ENCODE measurements around the gene WNT2. TPM values are rescaled to one million over a fixed set of nuclear protein-coding genes. Genes with fewer than 3 reads are reported as not detected.

WNT2 gene
- total RNA-seq: not detected

DNA sequence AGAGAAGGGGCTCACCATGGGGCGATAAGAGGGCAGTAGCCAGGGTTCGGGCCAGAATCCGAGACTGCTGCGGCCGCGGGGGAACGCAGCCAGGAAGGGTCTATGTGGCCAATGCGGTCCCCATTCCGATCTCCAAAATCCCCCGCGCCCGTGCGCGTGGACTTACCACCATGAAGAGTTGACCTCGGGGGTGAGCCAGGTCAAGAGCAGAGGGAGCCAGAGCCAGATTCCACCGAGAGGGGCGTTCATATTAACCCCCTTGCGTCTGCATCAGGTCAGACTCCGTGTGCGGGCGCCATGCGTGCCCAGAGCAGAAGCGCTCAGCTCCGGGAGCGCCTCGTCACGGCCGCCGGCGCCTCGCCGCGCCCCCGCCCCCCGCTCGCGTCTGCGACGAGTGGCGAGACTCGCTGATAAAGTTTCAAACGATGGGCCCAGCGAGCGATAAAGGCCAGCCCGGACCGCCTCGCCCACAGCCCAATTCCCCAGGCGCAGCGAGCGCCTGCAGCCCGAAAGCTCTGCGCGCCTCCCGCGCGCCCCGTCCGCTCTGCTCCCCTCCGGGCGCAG, at the start of gene WNT2:
Gene WNT2, minus strand, starts transcription at position 318 of the 564 bp plus-strand sequence. Its CDS starts 69 bp downstream, at position 249.
- H3K36me3 Mint-ChIP-seq (ENCODE audit: low read depth): no peaks in the 10 kb centered on the region
- peaks cover 49% of the 10 kb centered on the region for H3K27me3 Mint-ChIP-seq (ENCODE audit: low read depth)
- no peak within 1 kb of the TSS for H3K4me3 Mint-ChIP-seq
- CTCF ChIA-PET: no interaction called here
- no peak within 1 kb of the TSS for H3K27ac Mint-ChIP-seq
- intact Hi-C loops (cut with micrococcal nuclease): no loop called here
- no peak for DNase-seq
- H3K9me3 Mint-ChIP-seq: no peaks in the 10 kb centered on the region
- peaks cover 5% of the 10 kb centered on the region for H3K4me1 Mint-ChIP-seq (ENCODE audit: low read depth)

- Mint-ChIP-seq H3K4me3 (no peak overlapping the region), H3K36me3 (ENCODE audit: low read depth) (no peaks in the 10 kb centered on the region), H3K27ac (no peak overlapping the region), H3K9me3 (no peaks in the 10 kb centered on the region), H3K4me1 (ENCODE audit: low read depth) (no peaks in the 10 kb centered on the region), H3K27me3 (ENCODE audit: low read depth) (no peaks in the 10 kb centered on the region)
- intact Hi-C loops (cut with micrococcal nuclease): no loop called here
- CTCF ChIA-PET: no interaction called here
- DNase-seq: no peak
Measured at GRCh38 chr7:117372073-117372472, 49.2 kb upstream of the WNT2 start.

DNA sequence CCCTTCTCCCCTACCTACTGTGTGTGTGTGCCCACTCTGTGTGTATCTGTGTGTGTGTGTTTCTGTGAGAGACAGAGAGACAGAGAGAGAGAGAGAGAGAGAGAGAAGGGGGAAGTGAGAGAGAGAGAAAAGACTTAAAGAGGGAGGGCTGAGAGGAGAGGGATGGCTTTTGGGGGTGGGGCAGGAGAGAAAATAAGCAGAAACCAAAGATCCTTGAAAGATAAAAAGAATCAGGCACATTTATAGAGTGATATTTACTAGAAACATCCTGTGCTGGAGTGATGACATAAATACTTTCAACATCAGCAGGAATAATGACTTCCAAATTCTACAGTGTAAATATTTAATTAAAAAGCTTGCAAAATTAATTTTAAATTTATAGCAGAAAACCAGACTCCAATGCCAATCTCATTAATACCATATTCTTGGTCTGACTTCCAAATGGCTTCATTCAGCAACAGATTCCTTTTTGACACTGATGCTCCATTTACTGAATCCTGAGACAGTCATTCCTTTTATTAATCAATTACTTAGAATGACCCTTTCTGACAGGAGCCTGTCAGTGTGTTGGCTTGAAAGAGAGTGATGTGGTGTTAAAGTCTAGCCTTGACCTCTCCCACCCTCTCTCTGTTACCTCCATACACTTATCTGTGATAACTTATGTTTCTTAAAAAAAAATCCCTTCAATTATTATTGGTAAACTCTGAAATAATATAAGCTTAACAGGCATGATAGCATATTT, 41.7 kb upstream of the WNT2 start:
- Mint-ChIP-seq H3K27me3 (ENCODE audit: low read depth) (no peaks in the 10 kb centered on the region), H3K27ac (no peak overlapping the region), H3K4me3 (no peak overlapping the region), H3K9me3 (no peaks in the 10 kb centered on the region), H3K4me1 (ENCODE audit: low read depth) (no peaks in the 10 kb centered on the region), H3K36me3 (ENCODE audit: low read depth) (no peaks in the 10 kb centered on the region)
- CTCF ChIA-PET: interaction anchor here (0.6 kb wide), 1 partner anchor 375 kb away, joined by 3 read pairs; no protein-coding TSS in a partner anchor
- intact Hi-C loops (cut with micrococcal nuclease): no loop called here
- no peak for DNase-seq

DNA sequence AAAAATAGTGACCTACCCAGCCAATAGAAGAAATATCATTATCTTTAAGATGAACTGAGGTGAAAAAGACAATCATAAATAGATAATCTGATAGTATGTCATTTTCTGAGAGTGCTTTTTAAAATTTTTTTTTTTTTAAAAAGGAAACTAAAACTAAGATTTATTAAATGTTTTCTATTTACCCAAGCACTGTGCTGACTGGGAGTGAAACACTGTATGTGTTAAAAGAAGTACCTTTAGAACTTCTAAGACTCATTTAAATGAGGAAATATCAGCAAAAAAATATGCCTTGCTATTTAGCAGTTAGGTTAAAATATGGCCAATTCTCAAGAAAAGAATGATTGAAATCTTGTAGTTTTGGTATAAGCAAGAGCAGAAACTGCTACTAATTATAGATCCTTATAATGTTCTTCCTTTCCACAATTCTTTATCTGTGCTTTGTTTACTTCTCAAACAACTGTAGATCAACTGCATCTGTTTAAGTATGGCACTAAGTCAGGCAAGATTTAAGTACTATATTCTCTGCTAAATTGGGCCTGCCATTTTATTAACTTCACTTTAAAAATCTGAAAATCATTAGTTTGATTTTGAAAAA, 39.5 kb upstream of the WNT2 start:
- no peak for DNase-seq
- CTCF ChIA-PET: no interaction called here
- H3K9me3 Mint-ChIP-seq: no peaks in the 10 kb centered on the region
- intact Hi-C loops (cut with micrococcal nuclease): no loop called here
- H3K4me1 Mint-ChIP-seq (ENCODE audit: low read depth): no peaks in the 10 kb centered on the region
- no peaks in the 10 kb centered on the region for H3K36me3 Mint-ChIP-seq (ENCODE audit: low read depth)
- H3K27me3 Mint-ChIP-seq (ENCODE audit: low read depth): no peaks in the 10 kb centered on the region
- H3K4me3 Mint-ChIP-seq: no peak overlapping the region
- no peak overlapping the region for H3K27ac Mint-ChIP-seq

DNA sequence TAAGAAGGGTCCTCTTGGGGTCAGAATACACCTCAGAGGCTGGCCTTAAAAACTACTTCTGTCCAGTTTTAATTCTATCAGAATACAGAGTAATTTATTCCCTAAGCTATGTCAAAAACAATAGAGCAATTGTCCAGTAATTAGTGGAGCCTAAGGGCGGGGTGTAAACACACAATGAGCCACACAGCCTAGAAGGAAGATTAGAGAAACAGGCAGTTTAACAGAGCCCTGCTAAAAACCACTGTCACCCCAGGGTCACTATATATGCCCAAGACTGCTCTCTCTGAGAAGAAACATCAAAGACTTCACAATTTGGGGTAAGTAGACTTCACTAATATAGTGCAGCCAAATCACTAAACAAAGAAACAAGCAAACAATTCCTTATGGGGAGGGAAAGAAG, 27.2 kb upstream of the WNT2 start:
- intact Hi-C loops (cut with micrococcal nuclease): no loop called here
- H3K27ac Mint-ChIP-seq: no peak overlapping the region
- no peaks in the 10 kb centered on the region for H3K4me1 Mint-ChIP-seq (ENCODE audit: low read depth)
- H3K27me3 Mint-ChIP-seq (ENCODE audit: low read depth): peaks cover 4% of the 10 kb centered on the region
- H3K36me3 Mint-ChIP-seq (ENCODE audit: low read depth): no peaks in the 10 kb centered on the region
- H3K9me3 Mint-ChIP-seq: no peaks in the 10 kb centered on the region
- CTCF ChIA-PET: no interaction called here
- H3K4me3 Mint-ChIP-seq: no peak overlapping the region
- no peak for DNase-seq

- CTCF ChIA-PET: no interaction called here
- intact Hi-C loops (cut with micrococcal nuclease): no loop called here
- Mint-ChIP-seq H3K9me3 (no peaks in the 10 kb centered on the region), H3K36me3 (ENCODE audit: low read depth) (no peaks in the 10 kb centered on the region), H3K4me3 (no peak overlapping the region), H3K4me1 (ENCODE audit: low read depth) (no peaks in the 10 kb centered on the region), H3K27ac (no peak overlapping the region), H3K27me3 (ENCODE audit: low read depth) (peaks cover 4% of the 10 kb centered on the region)
- DNase-seq: no peak
Measured at GRCh38 chr7:117349570-117349969, 26.7 kb upstream of the WNT2 start.

DNA sequence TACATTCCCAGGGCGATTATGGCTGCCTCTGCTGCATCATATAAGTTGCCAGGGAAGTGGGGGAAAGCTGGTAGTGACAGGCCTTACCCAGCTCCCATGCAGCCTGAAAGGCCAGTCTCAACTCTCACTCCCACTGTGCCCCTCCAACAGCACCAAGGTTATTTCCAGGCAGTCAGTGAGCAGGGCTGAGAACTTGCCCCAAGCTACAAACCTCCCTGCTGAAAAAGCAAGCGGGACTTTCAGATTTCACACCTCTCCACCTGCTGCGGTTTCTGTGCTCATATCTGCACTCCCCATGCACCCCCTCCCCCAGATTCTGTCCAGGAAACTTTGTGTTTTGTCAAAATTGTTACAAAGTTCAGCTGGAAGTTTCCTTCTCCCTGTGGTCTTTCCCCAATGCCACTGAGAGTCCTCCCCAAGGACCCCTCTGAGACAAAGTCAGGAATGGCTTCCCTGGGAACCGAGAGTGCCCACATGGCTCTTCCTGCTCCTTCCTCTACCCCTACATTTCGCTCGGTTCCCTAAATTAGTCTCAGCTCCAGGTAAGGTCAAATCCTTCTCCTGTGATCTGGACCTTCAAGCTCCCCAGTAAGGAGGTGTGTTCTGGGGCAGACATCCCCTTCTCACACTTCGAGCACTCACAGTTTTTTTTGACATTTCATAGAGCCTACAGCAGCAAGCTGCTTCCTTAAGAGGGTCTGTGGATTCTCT, 25.3 kb upstream of the WNT2 start:
- CTCF ChIA-PET: interaction anchor here (0.6 kb wide), 1 partner anchor 59 kb away, joined by 3 read pairs; no protein-coding TSS in a partner anchor
- H3K27ac Mint-ChIP-seq: no peak overlapping the region
- H3K4me1 Mint-ChIP-seq (ENCODE audit: low read depth): no peaks in the 10 kb centered on the region
- no peak overlapping the region for H3K4me3 Mint-ChIP-seq
- intact Hi-C loops (cut with micrococcal nuclease): no loop called here
- peaks cover 4% of the 10 kb centered on the region for H3K27me3 Mint-ChIP-seq (ENCODE audit: low read depth)
- no peaks in the 10 kb centered on the region for H3K9me3 Mint-ChIP-seq
- no peak for DNase-seq
- no peaks in the 10 kb centered on the region for H3K36me3 Mint-ChIP-seq (ENCODE audit: low read depth)

GRCh38 chr7:117347480-117347879, 24.6 kb upstream of the WNT2 start:
- no peaks in the 10 kb centered on the region for H3K4me1 Mint-ChIP-seq (ENCODE audit: low read depth)
- H3K36me3 Mint-ChIP-seq (ENCODE audit: low read depth): no peaks in the 10 kb centered on the region
- H3K4me3 Mint-ChIP-seq: no peak overlapping the region
- H3K27ac Mint-ChIP-seq: no peak overlapping the region
- no peaks in the 10 kb centered on the region for H3K9me3 Mint-ChIP-seq
- peaks cover 4% of the 10 kb centered on the region for H3K27me3 Mint-ChIP-seq (ENCODE audit: low read depth)
- DNase-seq: no peak
- intact Hi-C loops (cut with micrococcal nuclease): no loop called here
- CTCF ChIA-PET: interaction anchor here (0.6 kb wide), 2 partner anchors 60 to 852 kb away, joined by 3 read pairs; no protein-coding TSS in a partner anchor

GRCh38 chr7:117346161-117346560, 23.3 kb upstream of the WNT2 start:
- H3K4me1 Mint-ChIP-seq (ENCODE audit: low read depth): no peaks in the 10 kb centered on the region
- CTCF ChIA-PET: no interaction called here
- intact Hi-C loops (cut with micrococcal nuclease): no loop called here

GRCh38 chr7:117338020-117338419, 15.2 kb upstream of the WNT2 start:
- H3K27me3 Mint-ChIP-seq (ENCODE audit: low read depth): no peaks in the 10 kb centered on the region
- H3K4me1 Mint-ChIP-seq (ENCODE audit: low read depth): no peaks in the 10 kb centered on the region

More at GRCh38 chr7:117346161-117346560, 23.3 kb upstream of the WNT2 start:
- no peak for DNase-seq
- Mint-ChIP-seq H3K27me3 (ENCODE audit: low read depth) (peaks cover 4% of the 10 kb centered on the region), H3K36me3 (ENCODE audit: low read depth) (no peaks in the 10 kb centered on the region), H3K9me3 (no peaks in the 10 kb centered on the region), H3K27ac (no peak overlapping the region), H3K4me3 (no peak overlapping the region)

DNA sequence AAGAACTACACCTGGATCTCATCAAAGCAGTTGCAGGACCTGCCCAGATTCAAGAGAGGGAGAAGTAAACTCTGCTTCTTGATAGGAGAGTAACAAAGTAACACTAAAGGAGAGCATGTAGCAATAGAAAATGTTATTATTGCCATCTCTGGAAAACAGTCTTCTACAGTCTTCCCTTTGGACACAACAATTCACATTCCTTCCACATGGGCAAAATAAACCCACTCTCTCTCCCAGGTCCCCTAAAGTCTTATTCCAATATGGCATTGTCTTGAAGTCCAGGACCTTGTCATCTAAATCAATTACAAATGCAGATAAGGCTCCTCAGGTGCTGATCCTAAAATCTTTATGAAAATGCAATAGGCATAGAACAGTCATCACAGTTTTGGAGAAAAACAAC, 10.3 kb upstream of the WNT2 start:
- no peaks in the 10 kb centered on the region for H3K36me3 Mint-ChIP-seq (ENCODE audit: low read depth)
- peaks cover 2% of the 10 kb centered on the region for H3K27me3 Mint-ChIP-seq (ENCODE audit: low read depth)
- intact Hi-C loops (cut with micrococcal nuclease): no loop called here
- H3K9me3 Mint-ChIP-seq: peaks cover 4% of the 10 kb centered on the region
- no peak overlapping the region for H3K27ac Mint-ChIP-seq
- no peaks in the 10 kb centered on the region for H3K4me1 Mint-ChIP-seq (ENCODE audit: low read depth)
- DNase-seq: no peak
- CTCF ChIA-PET: no interaction called here
- no peak overlapping the region for H3K4me3 Mint-ChIP-seq

More at GRCh38 chr7:117338020-117338419, 15.2 kb upstream of the WNT2 start:
- H3K27ac Mint-ChIP-seq: no peak overlapping the region
- no peaks in the 10 kb centered on the region for H3K36me3 Mint-ChIP-seq (ENCODE audit: low read depth)
- CTCF ChIA-PET: no interaction called here
- no peaks in the 10 kb centered on the region for H3K9me3 Mint-ChIP-seq
- no peak overlapping the region for H3K4me3 Mint-ChIP-seq
- intact Hi-C loops (cut with micrococcal nuclease): no loop called here
- no peak for DNase-seq

DNA sequence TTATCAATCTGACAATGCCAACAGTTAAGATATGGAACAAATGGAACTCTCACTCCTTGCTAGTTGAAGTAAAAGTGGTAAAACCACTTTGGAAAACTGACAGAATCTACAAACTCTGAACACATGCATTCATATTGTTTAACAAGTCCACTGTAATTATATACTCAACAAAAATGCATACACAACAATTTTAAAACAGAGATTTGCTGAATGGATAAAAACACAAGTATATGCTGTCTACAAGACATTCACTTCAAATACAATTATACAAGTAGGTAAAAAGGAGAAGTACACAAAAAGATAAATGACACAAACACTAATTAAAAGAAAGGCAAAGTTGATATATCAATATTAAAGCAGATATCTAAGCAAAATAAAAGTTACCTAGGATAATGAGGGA, 9.2 kb upstream of the WNT2 start:
- CTCF ChIA-PET: no interaction called here
- intact Hi-C loops (cut with micrococcal nuclease): no loop called here

More for the DNA sequence above, 9.2 kb upstream of the WNT2 start:
- peaks cover 4% of the 10 kb centered on the region for H3K9me3 Mint-ChIP-seq
- no peaks in the 10 kb centered on the region for H3K36me3 Mint-ChIP-seq (ENCODE audit: low read depth)
- peaks cover 6% of the 10 kb centered on the region for H3K27me3 Mint-ChIP-seq (ENCODE audit: low read depth)
- no peak overlapping the region for H3K4me3 Mint-ChIP-seq
- DNase-seq: no peak
- no peak overlapping the region for H3K27ac Mint-ChIP-seq
- no peaks in the 10 kb centered on the region for H3K4me1 Mint-ChIP-seq (ENCODE audit: low read depth)

Measured in activated naive CD4-positive, alpha-beta T cell treated with anti-CD3 and anti-CD28 coated beads for 36 hours (primary cell).